Gastroesophageal sphincter (tissue), 4 donors: ENCODE data around the gene IL6. TPM values are rescaled to one million over a fixed set of nuclear protein-coding genes. Genes with fewer than 3 reads are reported as not detected.
"Not testable (repeated sequence)": the region's sequence is repeated elsewhere in the genome, so short reads cannot be mapped to it uniquely, and the experiment has no call there.

Experiments used
- ATAC-seq: fragments of 150-250 bp; one replicate; pipeline ENCODE4 v1.9.1; 2016; ENCODE audit warnings: mild to moderate bottlenecking, moderate library complexity
- H3K27ac ChIP-seq, 4 donors: fragments of 200-600 bp; sonication (generic) in 3 of 4; 1 replicate in 3 of 4; 2 replicates in 1 of 4; pipeline ENCODE4 v1.5.1; 2016 to 2019
- H3K27me3 ChIP-seq: fragments of 200-600 bp; sonication (generic); one replicate; pipeline ENCODE4 v1.5.1; 2019
- H3K36me3 ChIP-seq, 2 donors: fragments of 200-600 bp; sonication (generic); one replicate each; pipeline ENCODE4 v1.5.1; 2019; ENCODE audit warnings: control low read depth in 1 of 2
- H3K4me1 ChIP-seq, 3 donors: fragments of 200-600 bp; sonication (generic); 1 replicate in 2 of 3; 2 replicates in 1 of 3; pipeline ENCODE4 v1.5.1; 2016 to 2019; ENCODE audit warnings: control low read depth in 2 of 3
- H3K4me3 ChIP-seq, 2 donors: fragments of 200-600 bp; sonication (generic); one replicate each; pipeline ENCODE4 v1.5.1; 2019; ENCODE audit warnings: mild to moderate bottlenecking in 1 of 2, moderate library complexity in 1 of 2
- H3K9me3 ChIP-seq, 3 donors: fragments of 200-600 bp; sonication (generic); one replicate each; pipeline ENCODE4 v1.5.1; 2017 to 2019; ENCODE audit warnings: control low read depth in 2 of 3
- CTCF ChIP-seq, 4 experiments: fragments of 200-600 bp in 2 of 4; fragments of 450-650 bp in 2 of 4; sonication (generic) in 1 of 4; IDR thresholded peaks; one replicate each; pipeline ENCODE4 v1.5.1; 2017 to 2019; ENCODE audit warnings: antibody characterized with exemption in 4 of 4, mild to moderate bottlenecking in 2 of 4, moderate library complexity in 2 of 4
- EP300 ChIP-seq: sonication (generic); formaldehyde crosslinking; IDR thresholded peaks from one replicate; pipeline ENCODE4 v1.6.1; 2017; ENCODE audit warnings: antibody characterized with exemption, mild to moderate bottlenecking
- POLR2A ChIP-seq, 2 donors: fragments of 450-650 bp; IDR thresholded peaks; one replicate each; pipeline ENCODE4 v1.6.1; 2017; ENCODE audit warnings: antibody characterized with exemption in 2 of 2, mild to moderate bottlenecking in 2 of 2, moderate library complexity in 1 of 2
- POLR2AphosphoS5 ChIP-seq: sonication (generic); formaldehyde crosslinking; IDR thresholded peaks from one replicate; pipeline ENCODE4 v1.6.1; 2017; ENCODE audit warnings: antibody characterized with exemption
- WGBS, 2 donors: methylation state at CpG; one replicate each; pipeline ENCODE4 v1.1.5; 2018; ENCODE audit warnings: low coverage in 1 of 2; 5-methylcytosine and 5-hydroxymethylcytosine counted together
- total RNA-seq, 4 donors: library from RNA; depleted of rRNA; stranded (reverse); fragments of >200 nt; gene quantifications; one replicate each; pipeline ENCODE4 v1.1.0, GENCODE V29; 2016

Gene IL6
- total RNA-seq, 4 donors from 2014 or later = 0.85 to 27.9 TPM; not detected in 2

- no peak overlapping the region for H3K4me3 ChIP-seq
- 79 to 85% methylated on average over 2 to 6 of the region's 6 CpGs for WGBS, 2 donors
- H3K4me1 ChIP-seq = no peaks in the 10 kb centered on the region
- no peaks in the 10 kb centered on the region for H3K36me3 ChIP-seq
- H3K9me3 ChIP-seq = no peaks in the 10 kb centered on the region
- ATAC-seq = no peak
- H3K27me3 ChIP-seq = no peaks in the 10 kb centered on the region
- no peak overlapping the region for H3K27ac ChIP-seq
- TF ChIP-seq POLR2A (IDR thresholded peaks at IDR 0.05) (no peak), POLR2AphosphoS5 (no peak), CTCF (IDR thresholded peaks at IDR 0.05) (no peak), EP300 (no peak)
These were observed 28.2 kb upstream of the IL6 start for GRCh38 chr7:22698767-22699166.

- no peaks in the 10 kb centered on the region for H3K4me1 ChIP-seq
- H3K36me3 ChIP-seq = no peaks in the 10 kb centered on the region
- no peak overlapping the region for H3K27ac ChIP-seq
- no peaks in the 10 kb centered on the region for H3K27me3 ChIP-seq
- TF ChIP-seq POLR2AphosphoS5 = no peak
- TF ChIP-seq POLR2A (IDR thresholded peaks at IDR 0.05) = no peak
- no peak for TF ChIP-seq CTCF (IDR thresholded peaks at IDR 0.05)
- TF ChIP-seq EP300 = no peak
- H3K9me3 ChIP-seq = no peaks in the 10 kb centered on the region
- H3K4me3 ChIP-seq = no peak overlapping the region
- 44 to 56% methylated on average over 1 of the region's 1 CpG for WGBS, 2 donors
- ATAC-seq = peak; percentile 43
These were observed 26.4 kb upstream of the IL6 start for GRCh38 chr7:22700559-22701002.

GRCh38 chr7:22702516-22702915 lies 24.5 kb upstream of the IL6 start:
- ATAC-seq = no peak
- WGBS, 2 donors = 60% methylated on average over 2 of the region's 4 CpGs; no CpG with 5 or more reads in 1 of the 2 donors
- no peaks in the 10 kb centered on the region for H3K27me3 ChIP-seq
- no peaks in the 10 kb centered on the region for H3K9me3 ChIP-seq
- H3K4me1 ChIP-seq = no peaks in the 10 kb centered on the region
- TF ChIP-seq EP300 (no peak), CTCF (IDR thresholded peaks at IDR 0.05) (no peak), POLR2AphosphoS5 (no peak)
- H3K36me3 ChIP-seq = no peaks in the 10 kb centered on the region
- no peak overlapping the region for H3K4me3 ChIP-seq
- H3K27ac ChIP-seq = no peak overlapping the region

GRCh38 chr7:22703107-22703855 lies 23.7 kb upstream of the IL6 start:
- not testable (repeated sequence) for H3K4me1 ChIP-seq, H3K27me3 ChIP-seq, H3K9me3 ChIP-seq, H3K27ac ChIP-seq, H3K4me3 ChIP-seq, ATAC-seq, H3K36me3 ChIP-seq
- 91 to 96% methylated on average over 4 to 5 of the region's 10 CpGs for WGBS, 2 donors

- not testable (repeated sequence) for H3K4me1 ChIP-seq, H3K9me3 ChIP-seq, H3K4me3 ChIP-seq, H3K27me3 ChIP-seq, H3K36me3 ChIP-seq, H3K27ac ChIP-seq, ATAC-seq
- 85 to 100% methylated on average over 1 to 17 of the region's 17 CpGs for WGBS, 2 donors
These were observed 22.9 kb upstream of the IL6 start for GRCh38 chr7:22703978-22704610.

- not testable (repeated sequence) for H3K27ac ChIP-seq, ATAC-seq
These were observed 22.3 kb upstream of the IL6 start for GRCh38 chr7:22704722-22705121.

GRCh38 chr7:22705874-22706273 lies 21.1 kb upstream of the IL6 start:
- 94 to 100% methylated on average over 2 to 7 of the region's 7 CpGs for WGBS, 2 donors
- not testable (repeated sequence) for H3K27me3 ChIP-seq, H3K36me3 ChIP-seq, H3K27ac ChIP-seq, ATAC-seq, H3K4me1 ChIP-seq, H3K4me3 ChIP-seq, H3K9me3 ChIP-seq

More at GRCh38 chr7:22704722-22705121, 22.3 kb upstream of the IL6 start:
- H3K36me3 ChIP-seq, H3K4me3 ChIP-seq, H3K9me3 ChIP-seq, H3K27me3 ChIP-seq, H3K4me1 ChIP-seq: not testable (repeated sequence)
- WGBS, 2 donors = 71 to 80% methylated on average over 5 to 6 of the region's 6 CpGs

GRCh38 chr7:22707026-22707691 lies 19.8 kb upstream of the IL6 start:
- H3K9me3 ChIP-seq, ATAC-seq, H3K27ac ChIP-seq, H3K27me3 ChIP-seq, H3K36me3 ChIP-seq, H3K4me3 ChIP-seq, H3K4me1 ChIP-seq: not testable (repeated sequence)
- WGBS, 2 donors = 93 to 97% methylated on average over 4 to 6 of the region's 6 CpGs

- 87 to 97% methylated on average over 3 to 4 of the region's 4 CpGs for WGBS, 2 donors
- not testable (repeated sequence) for H3K27ac ChIP-seq, H3K27me3 ChIP-seq, ATAC-seq, H3K9me3 ChIP-seq, H3K4me3 ChIP-seq, H3K36me3 ChIP-seq, H3K4me1 ChIP-seq
These were observed 18.8 kb upstream of the IL6 start for GRCh38 chr7:22708214-22708613.
